H9 (cell line): ENCODE data around the gene TMEM184A. TPM values are rescaled to one million over a fixed set of nuclear protein-coding genes. Genes with fewer than 3 reads are reported as not detected.

Experiments used
- DNase-seq: peaks from one replicate; pipeline ENCODE4 v3.0.0-alpha.2; 2017
- H2AFZ ChIP-seq: one replicate; pipeline ENCODE4 v1.6.1; 2013; ENCODE audit warnings: mild to moderate bottlenecking, low read length, control low read depth, moderate library complexity
- H2AK5ac ChIP-seq: 2 replicates; pipeline ENCODE4 v1.6.1; 2013; ENCODE audit warnings: low read length, control low read depth, mixed read lengths; ENCODE audit not compliant: insufficient read length
- H2BK120ac ChIP-seq: one replicate; pipeline ENCODE4 v1.6.1; 2013; ENCODE audit warnings: low read depth, mild to moderate bottlenecking, low read length, control low read depth, inconsistent platforms; ENCODE audit not compliant: poor library complexity, severe bottlenecking
- H2BK12ac ChIP-seq: 2 replicates; pipeline ENCODE4 v1.6.1; 2013; ENCODE audit warnings: low read length, control low read depth, mixed read lengths, low read depth; ENCODE audit not compliant: insufficient read length
- H2BK15ac ChIP-seq: 2 replicates; pipeline ENCODE4 v1.6.1; 2013; ENCODE audit warnings: low read depth, low read length, control low read depth
- H2BK20ac ChIP-seq: one replicate; pipeline ENCODE4 v1.6.1; 2013; ENCODE audit warnings: low read depth, mild to moderate bottlenecking, low read length, control low read depth, inconsistent platforms; ENCODE audit not compliant: poor library complexity, severe bottlenecking
- H2BK5ac ChIP-seq: 2 replicates; pipeline ENCODE4 v1.6.1; 2013; ENCODE audit warnings: low read length, control low read depth, mixed read lengths; ENCODE audit not compliant: insufficient read length
- H3K14ac ChIP-seq: 2 replicates; pipeline ENCODE4 v1.6.1; 2013; ENCODE audit warnings: low read length, control low read depth; ENCODE audit not compliant: insufficient read depth
- H3K18ac ChIP-seq: 2 replicates; pipeline ENCODE4 v1.6.1; 2013; ENCODE audit warnings: low read depth, mild to moderate bottlenecking, mixed read lengths, low read length, control low read depth; ENCODE audit not compliant: insufficient read length
- H3K23ac ChIP-seq: 2 replicates; pipeline ENCODE4 v1.6.1; 2013; ENCODE audit warnings: low read length, control low read depth, mixed read lengths, low read depth; ENCODE audit not compliant: insufficient read length
- H3K23me2 ChIP-seq: 2 replicates; pipeline ENCODE4 v1.6.1; 2013; ENCODE audit warnings: low read depth, mild to moderate bottlenecking, mixed read lengths, low read length, control low read depth; ENCODE audit not compliant: insufficient read length, poor library complexity, severe bottlenecking
- H3K27ac ChIP-seq: 2 replicates; pipeline ENCODE4 v1.5.1; 2013; ENCODE audit warnings: low read length, control low read depth, mixed read lengths, low read depth; ENCODE audit not compliant: insufficient read length
- H3K27me3 ChIP-seq: 2 replicates; pipeline ENCODE4 v1.6.1; 2013; ENCODE audit warnings: low read length, control low read depth, inconsistent platforms; ENCODE audit not compliant: insufficient read depth
- H3K4ac ChIP-seq: 2 replicates; pipeline ENCODE4 v1.6.1; 2013; ENCODE audit warnings: low read depth, mild to moderate bottlenecking, control low read depth, inconsistent platforms, low read length, moderate library complexity
- H3K4me1 ChIP-seq: 2 replicates; pipeline ENCODE4 v1.6.1; 2013; ENCODE audit warnings: low read length, control low read depth, inconsistent platforms; ENCODE audit not compliant: insufficient read depth
- H3K4me2 ChIP-seq: 2 replicates; pipeline ENCODE4 v1.6.1; 2013; ENCODE audit warnings: low read length, control low read depth, mixed read lengths; ENCODE audit not compliant: insufficient read length, insufficient read depth
- H3K56ac ChIP-seq: 2 replicates; pipeline ENCODE4 v1.6.1; 2013; ENCODE audit warnings: low read depth, mild to moderate bottlenecking, mixed read lengths, low read length, control low read depth; ENCODE audit not compliant: insufficient read length
- H3K79me1 ChIP-seq: 2 replicates; pipeline ENCODE4 v1.6.1; 2013; ENCODE audit warnings: low read depth, mild to moderate bottlenecking, moderate library complexity, low read length, control low read depth, inconsistent platforms; ENCODE audit not compliant: insufficient read depth, poor library complexity, severe bottlenecking
- H3K79me2 ChIP-seq: 2 replicates; pipeline ENCODE4 v1.6.1; 2013; ENCODE audit warnings: low read length, control low read depth, inconsistent platforms; ENCODE audit not compliant: insufficient read depth
- H3K9ac ChIP-seq: 2 replicates; pipeline ENCODE4 v1.6.1; 2013; ENCODE audit warnings: low read length, control low read depth, mixed read lengths; ENCODE audit not compliant: insufficient read length; ENCODE audit errors: extremely low read depth
- H3K9me3 ChIP-seq: one replicate; pipeline ENCODE4 v1.6.1; 2013; ENCODE audit warnings: low read depth, low read length, inconsistent platforms; ENCODE audit not compliant: control insufficient read depth
- H3T11ph ChIP-seq: one replicate; pipeline ENCODE4 v1.6.1; 2013; ENCODE audit warnings: mild to moderate bottlenecking, low read length, control low read depth, inconsistent platforms
- H4K20me1 ChIP-seq: one replicate; pipeline ENCODE4 v1.6.1; 2013; ENCODE audit not compliant: control insufficient read depth, insufficient read length, insufficient read depth
- H4K5ac ChIP-seq: 2 replicates; pipeline ENCODE4 v1.6.1; 2013; ENCODE audit warnings: low read depth, mild to moderate bottlenecking, mixed read lengths, low read length, control low read depth; ENCODE audit not compliant: insufficient read length
- H4K8ac ChIP-seq: replicated peaks from 2 replicates; pipeline ENCODE4 v1.6.1; 2013; ENCODE audit warnings: low read length, control low read depth, mixed read lengths, low read depth; ENCODE audit not compliant: insufficient read length
- H4K91ac ChIP-seq: 2 replicates; pipeline ENCODE4 v1.6.1; 2013; ENCODE audit warnings: low read depth, mild to moderate bottlenecking, moderate library complexity, mixed read lengths, low read length, control low read depth; ENCODE audit not compliant: insufficient read length
- H3K27ac Mint-ChIP-seq, 3 experiments: 2 replicates in 2 of 3; 3 replicates in 1 of 3; pipeline ENCODE4 v1.8.0; 2020 to 2021; ENCODE audit warnings: mixed read lengths in 3 of 3, mild to moderate bottlenecking in 1 of 3, moderate library complexity in 1 of 3
- H3K27me3 Mint-ChIP-seq: 2 replicates; pipeline ENCODE4 v1.8.0; 2021; ENCODE audit warnings: low read depth, mild to moderate bottlenecking, moderate library complexity, mixed read lengths
- H3K36me3 Mint-ChIP-seq, 3 experiments: 2 replicates in 2 of 3; 3 replicates in 1 of 3; pipeline ENCODE4 v1.8.0; 2020 to 2021; ENCODE audit warnings: low read depth in 3 of 3, mixed read lengths in 3 of 3; ENCODE audit not compliant: insufficient read depth in 1 of 3
- H3K4me1 Mint-ChIP-seq, 2 experiments: 2 replicates each; pipeline ENCODE4 v1.8.0; 2020; ENCODE audit warnings: mixed read lengths in 2 of 2
- H3K4me3 Mint-ChIP-seq, 2 experiments: 2 replicates in 1 of 2; 3 replicates in 1 of 2; pipeline ENCODE4 v1.8.0; 2020 to 2021; ENCODE audit warnings: mild to moderate bottlenecking in 2 of 2, mixed read lengths in 2 of 2, moderate library complexity in 1 of 2
- H3K9me3 Mint-ChIP-seq, 2 experiments: 2 replicates in 1 of 2; 3 replicates in 1 of 2; pipeline ENCODE4 v1.8.0; 2020; ENCODE audit warnings: mild to moderate bottlenecking in 2 of 2, mixed read lengths in 2 of 2, moderate library complexity in 1 of 2
- WGBS: extraction: QIAGEN DNeasy Blood & Tissue Kit; methylation state at CpG from one replicate; pipeline ENCODE4 v1.1.7; 2013; ENCODE audit warnings: missing lambda C conversion rate, low lambda C conversion rate, mixed read lengths; ENCODE audit not compliant: insufficient read length; ENCODE audit errors: extremely low coverage; 5-methylcytosine and 5-hydroxymethylcytosine counted together
- total RNA-seq: library from RNA; stranded (reverse); gene quantifications from 2 replicates; pipeline ENCODE4 v1.2.1, GENCODE V29; 2021
- TF ChIP-seq, protein P1 (sequence below): fragments of 200-600 bp; sonication (generic); conservative IDR thresholded peaks from 3 replicates; pipeline ENCODE4 v1.8.0; 2021; ENCODE audit warnings: antibody characterized with exemption, mild to moderate bottlenecking

The TMEM184A gene
- total RNA-seq, 1 experiment from 2014 or later: 1.3 TPM

DNA sequence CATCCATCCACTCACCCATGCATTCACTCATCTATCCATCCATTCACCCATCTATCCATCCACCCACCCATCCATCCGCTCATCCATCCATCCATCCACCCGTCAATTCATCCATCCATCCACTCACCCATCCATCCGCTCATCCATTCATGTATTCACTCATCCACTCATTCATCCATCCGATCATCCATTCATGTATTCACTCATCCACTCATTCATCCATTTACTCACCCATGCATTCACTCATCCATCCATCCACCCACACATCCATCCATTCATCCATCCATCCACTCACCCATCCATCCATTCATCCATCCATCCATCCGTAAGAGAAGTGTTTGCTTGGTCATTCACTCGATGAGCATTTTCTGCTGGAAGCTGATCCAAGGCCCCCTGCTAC lies 22.5 kb upstream of the TMEM184A start:
- Mint-ChIP-seq H3K4me1 (peaks cover 34 to 35% of the 10 kb centered on the region in 2 experiments), H3K27me3 (peaks cover 1% of the 10 kb centered on the region), H3K4me3 (no peak overlapping the region; a peak in 1 of 5 replicates), H3K9me3 (peaks cover 9 to 14% of the 10 kb centered on the region in 2 experiments), H3K36me3 (peaks cover 7 to 13% (median 12%) of the 10 kb centered on the region in 3 experiments), H3K27ac (peak overlapping the region in 2 of 3 experiments; percentile 1 to 4; a peak in 1 of 7 replicates)
- no peak overlapping the region for H3T11ph ChIP-seq
- H3K27me3 ChIP-seq: no peaks in the 10 kb centered on the region
- no peaks in the 10 kb centered on the region for H3K79me1 ChIP-seq
- no peaks in the 10 kb centered on the region for H3K23me2 ChIP-seq
- H2BK15ac ChIP-seq: no peak overlapping the region
- no peak overlapping the region for H2BK20ac ChIP-seq
- no peak overlapping the region for H4K5ac ChIP-seq
- no peak overlapping the region for H3K14ac ChIP-seq
- H3K23ac ChIP-seq: no peak overlapping the region
- no peak overlapping the region for H3K18ac ChIP-seq
- H3K4me1 ChIP-seq: peaks cover 8% of the 10 kb centered on the region; the same call in 1 of the 2 replicates
- no peak overlapping the region for H3K4ac ChIP-seq
- no peak overlapping the region for H4K91ac ChIP-seq
- no peak for DNase-seq
- H3K9ac ChIP-seq: no peak overlapping the region
- no peak overlapping the region for H2BK12ac ChIP-seq
- no peak overlapping the region for H3K4me2 ChIP-seq
- no peaks in the 10 kb centered on the region for H3K79me2 ChIP-seq
- H4K20me1 ChIP-seq: no peaks in the 10 kb centered on the region
- no peaks in the 10 kb centered on the region for H3K9me3 ChIP-seq
- TF ChIP-seq, protein P1, sequence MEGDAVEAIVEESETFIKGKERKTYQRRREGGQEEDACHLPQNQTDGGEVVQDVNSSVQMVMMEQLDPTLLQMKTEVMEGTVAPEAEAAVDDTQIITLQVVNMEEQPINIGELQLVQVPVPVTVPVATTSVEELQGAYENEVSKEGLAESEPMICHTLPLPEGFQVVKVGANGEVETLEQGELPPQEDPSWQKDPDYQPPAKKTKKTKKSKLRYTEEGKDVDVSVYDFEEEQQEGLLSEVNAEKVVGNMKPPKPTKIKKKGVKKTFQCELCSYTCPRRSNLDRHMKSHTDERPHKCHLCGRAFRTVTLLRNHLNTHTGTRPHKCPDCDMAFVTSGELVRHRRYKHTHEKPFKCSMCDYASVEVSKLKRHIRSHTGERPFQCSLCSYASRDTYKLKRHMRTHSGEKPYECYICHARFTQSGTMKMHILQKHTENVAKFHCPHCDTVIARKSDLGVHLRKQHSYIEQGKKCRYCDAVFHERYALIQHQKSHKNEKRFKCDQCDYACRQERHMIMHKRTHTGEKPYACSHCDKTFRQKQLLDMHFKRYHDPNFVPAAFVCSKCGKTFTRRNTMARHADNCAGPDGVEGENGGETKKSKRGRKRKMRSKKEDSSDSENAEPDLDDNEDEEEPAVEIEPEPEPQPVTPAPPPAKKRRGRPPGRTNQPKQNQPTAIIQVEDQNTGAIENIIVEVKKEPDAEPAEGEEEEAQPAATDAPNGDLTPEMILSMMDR: no peak
- no peak overlapping the region for H2AFZ ChIP-seq
- 95% methylated on average over 2 of the region's 6 CpGs for WGBS
- no peak overlapping the region for H2AK5ac ChIP-seq
- H2BK5ac ChIP-seq: no peak overlapping the region
- H3K27ac ChIP-seq: no peak overlapping the region
- no peak overlapping the region for H3K56ac ChIP-seq
- no peak overlapping the region for H2BK120ac ChIP-seq
- no peak overlapping the region for H4K8ac ChIP-seq
